Stimulated activated naive B cell treated with anti-CD40 and anti-IgM and Interleukin-4, amounts not matched to agents 10 μg/mL and 1 μg/mL and 100 μg/mL, for 72 hours (primary cell): ENCODE results near the gene PPFIA2.

Experiments
- ATAC-seq, 2 donors: fragments of 150-1000 bp; cut with Tn5 transposase; replicated peaks; 2 replicates each; pipeline ENCODE4 v1.10.0; 2021; ENCODE audit warnings: moderate library complexity in 1 of 2
- DNase-seq: peaks from one replicate; pipeline ENCODE4 v3.0.0; 2021
- H3K27ac Mint-ChIP-seq: one replicate; pipeline ENCODE4 v1.8.0; 2022; ENCODE audit warnings: mild to moderate bottlenecking, mixed read lengths
- H3K27me3 Mint-ChIP-seq, 2 donors: one replicate each; pipeline ENCODE4 v1.8.0; 2022; ENCODE audit warnings: mixed read lengths in 2 of 2
- H3K36me3 Mint-ChIP-seq, 2 donors: one replicate each; pipeline ENCODE4 v1.8.0; 2022; ENCODE audit warnings: mixed read lengths in 2 of 2, mild to moderate bottlenecking in 1 of 2
- H3K4me1 Mint-ChIP-seq, 2 donors: one replicate each; pipeline ENCODE4 v1.8.0; 2022; ENCODE audit warnings: mixed read lengths in 2 of 2, mild to moderate bottlenecking in 1 of 2
- H3K4me3 Mint-ChIP-seq, 2 donors: one replicate each; pipeline ENCODE4 v1.8.0; 2022; ENCODE audit warnings: mild to moderate bottlenecking in 2 of 2, mixed read lengths in 2 of 2, moderate library complexity in 1 of 2
- H3K9me3 Mint-ChIP-seq, 2 donors: one replicate each; pipeline ENCODE4 v1.8.0; 2022; ENCODE audit warnings: mixed read lengths in 2 of 2, mild to moderate bottlenecking in 1 of 2

Gene PPFIA2

GRCh38 chr12:81492131-81492720 is 266.9 kb downstream of the PPFIA2 start:
- H3K27me3 Mint-ChIP-seq = no peaks in the 10 kb centered on the region

GRCh38 chr12:81472934-81473333 is 286.2 kb downstream of the PPFIA2 start:
- DNase-seq (no peak), ATAC-seq (no peak)
- no peaks in the 10 kb centered on the region for H3K27me3 Mint-ChIP-seq
- no peaks in the 10 kb centered on the region for H3K36me3 Mint-ChIP-seq
- no peaks in the 10 kb centered on the region for H3K4me1 Mint-ChIP-seq
- H3K4me3 Mint-ChIP-seq = no peak overlapping the region
- peaks cover 0 to 2% of the 10 kb centered on the region in 2 donors for H3K9me3 Mint-ChIP-seq
- no peak overlapping the region for H3K27ac Mint-ChIP-seq

More at GRCh38 chr12:81492131-81492720, 266.9 kb downstream of the PPFIA2 start:
- no peaks in the 10 kb centered on the region for H3K36me3 Mint-ChIP-seq
- peaks cover 0 to 1% of the 10 kb centered on the region in 2 donors for H3K9me3 Mint-ChIP-seq
- DNase-seq (no peak), ATAC-seq (no peak)
- no peak overlapping the region for H3K27ac Mint-ChIP-seq
- H3K4me1 Mint-ChIP-seq = no peaks in the 10 kb centered on the region
- no peak overlapping the region for H3K4me3 Mint-ChIP-seq

GRCh38 chr12:81470923-81471322 is 288.2 kb downstream of the PPFIA2 start:
- Mint-ChIP-seq H3K27ac (no peak overlapping the region), H3K27me3 (no peaks in the 10 kb centered on the region), H3K4me1 (no peaks in the 10 kb centered on the region), H3K36me3 (no peaks in the 10 kb centered on the region), H3K4me3 (no peak overlapping the region), H3K9me3 (peaks cover 0 to 2% of the 10 kb centered on the region in 2 donors)
- ATAC-seq (no peak), DNase-seq (no peak)

- DNase-seq (no peak), ATAC-seq (no peak)
- no peaks in the 10 kb centered on the region for H3K27me3 Mint-ChIP-seq
- no peak overlapping the region for H3K27ac Mint-ChIP-seq
- H3K4me3 Mint-ChIP-seq = no peak overlapping the region
- no peaks in the 10 kb centered on the region for H3K36me3 Mint-ChIP-seq
- no peaks in the 10 kb centered on the region for H3K4me1 Mint-ChIP-seq
- peaks cover 0 to 2% of the 10 kb centered on the region in 2 donors for H3K9me3 Mint-ChIP-seq
Observed at GRCh38 chr12:81468206-81468605, 290.9 kb downstream of the PPFIA2 start.

GRCh38 chr12:81465876-81466275 is 293.3 kb downstream of the PPFIA2 start:
- no peak overlapping the region for H3K4me3 Mint-ChIP-seq
- no peak overlapping the region for H3K27ac Mint-ChIP-seq
- no peaks in the 10 kb centered on the region for H3K27me3 Mint-ChIP-seq
- H3K36me3 Mint-ChIP-seq = no peaks in the 10 kb centered on the region
- ATAC-seq (no peak), DNase-seq (no peak)
- peaks cover 3% of the 10 kb centered on the region in 2 donors for H3K9me3 Mint-ChIP-seq
- no peaks in the 10 kb centered on the region for H3K4me1 Mint-ChIP-seq

- Mint-ChIP-seq H3K4me1 (no peaks in the 10 kb centered on the region), H3K4me3 (no peak overlapping the region)
- no peak for DNase-seq
Observed at GRCh38 chr12:81465191-81465590, 294.0 kb downstream of the PPFIA2 start.

GRCh38 chr12:81461163-81461562 is 298.0 kb downstream of the PPFIA2 start:
- Mint-ChIP-seq H3K9me3 (peaks cover 2 to 3% of the 10 kb centered on the region in 2 donors), H3K4me3 (no peak overlapping the region), H3K36me3 (no peaks in the 10 kb centered on the region), H3K27ac (no peak overlapping the region), H3K4me1 (no peaks in the 10 kb centered on the region), H3K27me3 (no peaks in the 10 kb centered on the region)
- no peak for DNase-seq
- ATAC-seq = no peak

More at GRCh38 chr12:81465191-81465590, 294.0 kb downstream of the PPFIA2 start:
- Mint-ChIP-seq H3K9me3 (peaks cover 2 to 3% of the 10 kb centered on the region in 2 donors), H3K36me3 (no peaks in the 10 kb centered on the region), H3K27ac (no peak overlapping the region), H3K27me3 (no peaks in the 10 kb centered on the region)
- ATAC-seq = no peak

GRCh38 chr12:81450920-81451739 is 308.0 kb downstream of the PPFIA2 start:
- ATAC-seq = peak in 1 of 2 donors; percentile 33
- H3K4me1 Mint-ChIP-seq = no peaks in the 10 kb centered on the region

GRCh38 chr12:81441629-81442028 is 317.5 kb downstream of the PPFIA2 start:
- DNase-seq (no peak), ATAC-seq (no peak)
- Mint-ChIP-seq H3K36me3 (no peaks in the 10 kb centered on the region), H3K4me1 (no peaks in the 10 kb centered on the region), H3K4me3 (no peak overlapping the region), H3K27me3 (no peaks in the 10 kb centered on the region), H3K27ac (no peak overlapping the region), H3K9me3 (no peaks in the 10 kb centered on the region)

More at GRCh38 chr12:81450920-81451739, 308.0 kb downstream of the PPFIA2 start:
- H3K27ac Mint-ChIP-seq = no peak overlapping the region
- no peaks in the 10 kb centered on the region for H3K27me3 Mint-ChIP-seq
- no peaks in the 10 kb centered on the region for H3K36me3 Mint-ChIP-seq
- H3K4me3 Mint-ChIP-seq = no peak overlapping the region
- DNase-seq = no peak
- no peaks in the 10 kb centered on the region for H3K9me3 Mint-ChIP-seq

- Mint-ChIP-seq H3K27me3 (no peaks in the 10 kb centered on the region), H3K4me3 (no peak overlapping the region), H3K36me3 (no peaks in the 10 kb centered on the region), H3K9me3 (no peaks in the 10 kb centered on the region), H3K27ac (no peak overlapping the region), H3K4me1 (no peaks in the 10 kb centered on the region)
- DNase-seq (no peak), ATAC-seq (no peak)
Observed at GRCh38 chr12:81440001-81440400, 319.1 kb downstream of the PPFIA2 start.

GRCh38 chr12:81439344-81439743 is 319.8 kb downstream of the PPFIA2 start:
- DNase-seq (no peak), ATAC-seq (no peak)
- Mint-ChIP-seq H3K36me3 (no peaks in the 10 kb centered on the region), H3K4me3 (no peak overlapping the region), H3K27me3 (no peaks in the 10 kb centered on the region), H3K9me3 (no peaks in the 10 kb centered on the region), H3K27ac (no peak overlapping the region), H3K4me1 (no peaks in the 10 kb centered on the region)

- no peaks in the 10 kb centered on the region for H3K36me3 Mint-ChIP-seq
- H3K4me3 Mint-ChIP-seq = no peak overlapping the region
- ATAC-seq (no peak), DNase-seq (no peak)
- no peak overlapping the region for H3K27ac Mint-ChIP-seq
- no peaks in the 10 kb centered on the region for H3K27me3 Mint-ChIP-seq
- H3K4me1 Mint-ChIP-seq = no peaks in the 10 kb centered on the region
- H3K9me3 Mint-ChIP-seq = peaks cover 6 to 10% of the 10 kb centered on the region in 2 donors
Observed at GRCh38 chr12:81417056-81417455, 342.1 kb downstream of the PPFIA2 start.

GRCh38 chr12:81416571-81416970 is 342.6 kb downstream of the PPFIA2 start:
- DNase-seq (no peak), ATAC-seq (no peak)
- H3K27ac Mint-ChIP-seq = no peak overlapping the region
- peaks cover 5 to 10% of the 10 kb centered on the region in 2 donors for H3K9me3 Mint-ChIP-seq
- H3K4me1 Mint-ChIP-seq = no peaks in the 10 kb centered on the region
- H3K27me3 Mint-ChIP-seq = no peaks in the 10 kb centered on the region
- no peaks in the 10 kb centered on the region for H3K36me3 Mint-ChIP-seq
- H3K4me3 Mint-ChIP-seq = no peak overlapping the region

- H3K27ac Mint-ChIP-seq = no peak overlapping the region
- H3K4me3 Mint-ChIP-seq = no peak overlapping the region
- H3K4me1 Mint-ChIP-seq = no peaks in the 10 kb centered on the region
- DNase-seq (no peak), ATAC-seq (no peak)
- no peaks in the 10 kb centered on the region for H3K9me3 Mint-ChIP-seq
- H3K27me3 Mint-ChIP-seq = no peaks in the 10 kb centered on the region
- H3K36me3 Mint-ChIP-seq = no peaks in the 10 kb centered on the region
Observed at GRCh38 chr12:81414441-81414840, 344.7 kb downstream of the PPFIA2 start.

- Mint-ChIP-seq H3K4me1 (no peaks in the 10 kb centered on the region), H3K36me3 (no peaks in the 10 kb centered on the region), H3K4me3 (no peak overlapping the region), H3K27ac (no peak overlapping the region), H3K9me3 (no peaks in the 10 kb centered on the region), H3K27me3 (no peaks in the 10 kb centered on the region)
- no peak for DNase-seq
- ATAC-seq = no peak
Observed at GRCh38 chr12:81412940-81413339, 346.2 kb downstream of the PPFIA2 start.
